B cell (primary cell): ENCODE data around the gene KRT82. TPM values are rescaled to one million over a fixed set of nuclear protein-coding genes. Genes with fewer than 3 reads are reported as not detected.
"Not testable (repeated sequence)": the region's sequence is repeated elsewhere in the genome, so short reads cannot be mapped to it uniquely, and the experiment has no call there.

ENCODE experiments used
- ATAC-seq: fragments of 200-7000 bp; cut with Tn5 transposase; one replicate; pipeline ENCODE4 v1.10.0; 2021; ENCODE audit warnings: low read depth, mild to moderate bottlenecking, moderate number of reproducible peaks, moderate library complexity
- CTCF ChIA-PET: fragments of 350-600 bp; sonication (Branson Sonifier 250); formaldehyde crosslinking; loops from one replicate; lab custom pipeline; 2021; ENCODE audit warnings: antibody characterized with exemption, inconsistent platforms; lab: Charles Lee
- POLR2A ChIA-PET: fragments of 350-600 bp; sonication (Branson Sonifier 250); formaldehyde crosslinking; loops from one replicate; lab custom pipeline; 2021; ENCODE audit warnings: antibody characterized with exemption; lab: Charles Lee
- DNase-seq: peaks from one replicate; pipeline ENCODE4 v3.0.0; 2013
- H2AFZ ChIP-seq: 2 replicates; pipeline ENCODE4 v1.6.1; 2012; ENCODE audit warnings: mild to moderate bottlenecking, low read depth, low read length; ENCODE audit not compliant: insufficient read depth, poor library complexity, severe bottlenecking
- H3K27ac ChIP-seq, 2 donors: 1 replicate in 1 of 2; 2 replicates in 1 of 2; pipeline ENCODE4 v1.5.1; 2012 to 2013; ENCODE audit warnings: low read length in 2 of 2, mild to moderate bottlenecking in 2 of 2, moderate library complexity in 1 of 2
- H3K27me3 ChIP-seq, 4 experiments: fragments of 200-600 bp in 1 of 4; sonication (generic) in 1 of 4; replicated peaks in 1 of 4; 1 replicate in 2 of 4; 2 replicates in 2 of 4; pipeline versions ENCODE4 v1.6.1 to v1.7.0; 2013 to 2016; ENCODE audit warnings: low read length in 3 of 4, mild to moderate bottlenecking in 2 of 4, mixed read lengths in 1 of 4, moderate library complexity in 1 of 4; ENCODE audit not compliant: insufficient read depth in 4 of 4, control insufficient read depth in 3 of 4; ENCODE audit errors: control extremely low read depth in 1 of 4
- H3K36me3 ChIP-seq, 2 experiments: replicated peaks in 1 of 2; 1 replicate in 1 of 2; 2 replicates in 1 of 2; pipeline versions ENCODE4 v1.6.1 to v1.7.1; 2013; ENCODE audit warnings: low read length in 1 of 2; ENCODE audit not compliant: insufficient read depth in 2 of 2, control insufficient read depth in 1 of 2; ENCODE audit errors: control extremely low read depth in 1 of 2, extremely low read depth in 1 of 2
- H3K4me1 ChIP-seq, 2 donors: fragments of 200-600 bp in 1 of 2; sonication (generic) in 1 of 2; 1 replicate in 1 of 2; 2 replicates in 1 of 2; pipeline versions ENCODE4 v1.5.1 to v1.6.1; 2013 to 2017; ENCODE audit warnings: low read length in 2 of 2; ENCODE audit not compliant: control insufficient read depth in 2 of 2, insufficient read depth in 2 of 2
- H3K4me2 ChIP-seq: replicated peaks from 2 replicates; pipeline ENCODE3; 2012; ENCODE audit warnings: mild to moderate bottlenecking, low read depth, low read length; ENCODE audit not compliant: poor library complexity, severe bottlenecking
- H3K4me3 ChIP-seq, 5 experiments: fragments of 200-600 bp in 1 of 5; sonication (generic) in 1 of 5; 1 replicate in 3 of 5; 2 replicates in 2 of 5; pipeline versions ENCODE4 v1.5.1 to v1.7.0; 2011 to 2016; ENCODE audit warnings: low read length in 4 of 5, mild to moderate bottlenecking in 4 of 5, low read depth in 2 of 5, control low read depth in 1 of 5, moderate library complexity in 1 of 5; ENCODE audit not compliant: insufficient read depth in 1 of 5; ENCODE audit errors: control extremely low read depth in 1 of 5, extremely low read depth in 1 of 5
- H3K79me2 ChIP-seq: fragments of 200-600 bp; sonication (generic); one replicate; pipeline ENCODE4 v1.6.0; 2016; ENCODE audit warnings: low read length; ENCODE audit not compliant: control insufficient read depth, insufficient read depth
- H3K9ac ChIP-seq: fragments of 200-600 bp; sonication (generic); 2 replicates; pipeline ENCODE4 v1.6.1; 2017; ENCODE audit warnings: mild to moderate bottlenecking, low read length, moderate library complexity
- H3K9me3 ChIP-seq, 3 donors: one replicate each; pipeline versions ENCODE4 v1.6.1 to v1.7.1; 2013; ENCODE audit warnings: low read length in 2 of 3; ENCODE audit not compliant: control insufficient read depth in 2 of 3, insufficient read depth in 1 of 3; ENCODE audit errors: control extremely low read depth in 1 of 3
- H4K20me1 ChIP-seq: 2 replicates; pipeline ENCODE4 v1.6.0; 2012; ENCODE audit warnings: mild to moderate bottlenecking, low read length; ENCODE audit not compliant: insufficient read depth, control insufficient read depth, poor library complexity, severe bottlenecking
- H3K27ac Mint-ChIP-seq: one replicate; pipeline ENCODE4 v1.8.0; 2021; ENCODE audit warnings: mixed read lengths
- H3K27me3 Mint-ChIP-seq: one replicate; pipeline ENCODE4 v1.8.0; 2021; ENCODE audit warnings: mixed read lengths
- H3K4me1 Mint-ChIP-seq: one replicate; pipeline ENCODE4 v1.8.0; 2021; ENCODE audit warnings: mixed read lengths
- H3K4me3 Mint-ChIP-seq: one replicate; pipeline ENCODE4 v1.8.0; 2021; ENCODE audit warnings: mixed read lengths
- H3K9me3 Mint-ChIP-seq: one replicate; pipeline ENCODE4 v1.8.0; 2022; ENCODE audit warnings: mixed read lengths; ENCODE audit not compliant: insufficient read depth
- CTCF ChIP-seq: fragments of 200-600 bp; IDR thresholded peaks from one replicate; pipeline ENCODE4 v1.8.0; 2022; ENCODE audit warnings: antibody characterized with exemption, mild to moderate bottlenecking
- EZH2 ChIP-seq: IDR thresholded peaks from 2 replicates; pipeline ENCODE4 v1.6.1; 2012; ENCODE audit warnings: borderline replicate concordance, low read depth, mild to moderate bottlenecking, moderate library complexity, low read length; ENCODE audit not compliant: insufficient read depth, poor library complexity, severe bottlenecking
- WGBS: methylation state at CpG from one replicate; pipeline ENCODE4 v1.1.5; 2013; ENCODE audit warnings: missing lambda C conversion rate; ENCODE audit not compliant: insufficient coverage; 5-methylcytosine and 5-hydroxymethylcytosine counted together
- intact Hi-C: fragments of 100-400 bp; cut with micrococcal nuclease; formaldehyde crosslinking; loops from one replicate; pipeline ENCODE4 v1.10.0; 2022
- polyA plus RNA-seq: library from polyadenylated mRNA; depleted of rRNA; stranded (reverse); fragments of >200 nt; gene quantifications from 2 replicates; pipeline ENCODE4 v1.2.3, GENCODE V29; 2012
- total RNA-seq, 2 donors: library from RNA; stranded (reverse); fragments of 120-200 nt in 1 of 2; gene quantifications; 1 replicate in 1 of 2; 2 replicates in 1 of 2; pipeline versions ENCODE4 v1.2.3 to v1.2.4, GENCODE V29; 2013 to 2022

KRT82 gene
- total and polyA plus RNA-seq, 2 donors (not counting 1 experiment from before 2014, with no cell fraction given) = not detected

GRCh38 chr12:52448228-52448627 is 42.1 kb upstream of the KRT82 start:
- Mint-ChIP-seq H3K4me3 (no peak overlapping the region), H3K27me3 (peaks cover 20% of the 10 kb centered on the region), H3K9me3 (no peaks in the 10 kb centered on the region), H3K4me1 (peaks cover 3% of the 10 kb centered on the region), H3K27ac (no peak overlapping the region)
- no peak overlapping the region for H3K4me3 ChIP-seq
- no peak overlapping the region for H2AFZ ChIP-seq
- no peak overlapping the region for H3K4me2 ChIP-seq
- ChIA-PET CTCF (no interaction called here), POLR2A (no interaction called here)
- no peak for ATAC-seq
- no peak overlapping the region for H3K27ac ChIP-seq
- intact Hi-C loops = no loop called here
- WGBS = 37% methylated on average over 3 of the region's 3 CpGs
- no peaks in the 10 kb centered on the region for H4K20me1 ChIP-seq
- H3K27me3 ChIP-seq = peaks cover 0 to 3% (median 0%) of the 10 kb centered on the region in 4 experiments
- TF ChIP-seq EZH2 (no peak), CTCF (no peak)
- DNase-seq = no peak
- H3K79me2 ChIP-seq = no peaks in the 10 kb centered on the region
- H3K9ac ChIP-seq = no peak overlapping the region
- H3K36me3 ChIP-seq = no peaks in the 10 kb centered on the region
- H3K4me1 ChIP-seq = no peaks in the 10 kb centered on the region
- no peaks in the 10 kb centered on the region for H3K9me3 ChIP-seq

GRCh38 chr12:52447196-52447595 is 41.1 kb upstream of the KRT82 start:
- H3K9ac ChIP-seq, H3K4me1 Mint-ChIP-seq, H4K20me1 ChIP-seq, H3K4me1 ChIP-seq, POLR2A ChIA-PET, H3K79me2 ChIP-seq, H3K9me3 ChIP-seq, intact Hi-C loops, H3K4me2 ChIP-seq, H3K36me3 ChIP-seq, ATAC-seq, H3K27ac ChIP-seq, H3K4me3 Mint-ChIP-seq, H3K9me3 Mint-ChIP-seq, H3K27ac Mint-ChIP-seq, H3K27me3 ChIP-seq, CTCF ChIA-PET, DNase-seq, H2AFZ ChIP-seq, H3K4me3 ChIP-seq: not testable (repeated sequence)
- H3K27me3 Mint-ChIP-seq = peaks cover 24% of the 10 kb centered on the region
- WGBS = 96% methylated on average over 4 of the region's 11 CpGs
